NCI-H146 (cell line): ENCODE measurements around the gene RHBDD3.

Experiments
- DNase-seq: peaks from one replicate; lab custom pipeline; 2025; lab: John Stamatoyannopoulos, UW

Gene RHBDD3

GRCh38 chr22:29216873-29217666 lies 50.7 kb downstream of the RHBDD3 start:
- DNase-seq: no peak

- no peak for DNase-seq
These were observed 51.5 kb downstream of the RHBDD3 start for GRCh38 chr22:29216011-29216872.

GRCh38 chr22:29215012-29215860 lies 52.5 kb downstream of the RHBDD3 start:
- peak; percentile 8 for DNase-seq

GRCh38 chr22:29214232-29214631 lies 53.5 kb downstream of the RHBDD3 start:
- DNase-seq: no peak

GRCh38 chr22:29213493-29213892 lies 54.3 kb downstream of the RHBDD3 start:
- no peak for DNase-seq

GRCh38 chr22:29212743-29213142 lies 55.0 kb downstream of the RHBDD3 start:
- DNase-seq: no peak

GRCh38 chr22:29211466-29211865 lies 56.3 kb downstream of the RHBDD3 start:
- no peak for DNase-seq

GRCh38 chr22:29211066-29211465 lies 56.7 kb downstream of the RHBDD3 start:
- no peak for DNase-seq
